Measurements from ENCODE around the gene TRMT112.

TRMT112 gene

GRCh38 chr11:64349025-64349387 is 31.6 kb upstream of the TRMT112 start:
- Histone ChIP-seq H3K4me1 (ENCODE audit: control insufficient read depth in 1 of 2, insufficient read depth in 1 of 2, low read depth in 1 of 2, low read length in 1 of 2) (peaks cover 23 to 30% of the 10 kb centered on the region in 2 experiments), H3K36me3 (peaks cover 95% of the 10 kb centered on the region), H3K4me3 (ENCODE audit: low read depth in 1 of 2, low read length in 1 of 2) (no peak overlapping the region), H3K27ac (no peak overlapping the region), H3K9me3 (no peaks in the 10 kb centered on the region), H3K27me3 (no peaks in the 10 kb centered on the region)
- TF ChIP-seq CTCF (IDR thresholded peaks at IDR 0.05), result no peak

GRCh38 chr11:64348383-64349024 is 31.1 kb upstream of the TRMT112 start:
- Histone ChIP-seq H3K9me3 (no peaks in the 10 kb centered on the region), H3K4me3 (ENCODE audit: low read depth in 1 of 2, low read length in 1 of 2) (no peak overlapping the region), H3K27me3 (no peaks in the 10 kb centered on the region), H3K27ac (peak overlapping the region; percentile 27), H3K36me3 (peaks cover 95% of the 10 kb centered on the region), H3K4me1 (ENCODE audit: control insufficient read depth in 1 of 2, insufficient read depth in 1 of 2, low read depth in 1 of 2, low read length in 1 of 2) (peaks cover 28 to 35% of the 10 kb centered on the region in 2 experiments)
- TF ChIP-seq CTCF (IDR thresholded peaks at IDR 0.05), result no peak

- no peak for TF ChIP-seq CTCF (IDR thresholded peaks at IDR 0.05)
- no peaks in the 10 kb centered on the region for H3K9me3 ChIP-seq
- no peaks in the 10 kb centered on the region for H3K27me3 ChIP-seq
- H3K27ac ChIP-seq, result peak overlapping the region; percentile 72
- H3K36me3 ChIP-seq, result peaks cover 94% of the 10 kb centered on the region
- peaks cover 40 to 43% of the 10 kb centered on the region in 2 experiments for H3K4me1 ChIP-seq (ENCODE audit: control insufficient read depth in 1 of 2, insufficient read depth in 1 of 2, low read depth in 1 of 2, low read length in 1 of 2)
- no peak overlapping the region for H3K4me3 ChIP-seq (ENCODE audit: low read depth in 1 of 2, low read length in 1 of 2)
Observed at GRCh38 chr11:64347193-64347867, 30.0 kb upstream of the TRMT112 start.

- no peak for TF ChIP-seq CTCF (IDR thresholded peaks at IDR 0.05)
- Histone ChIP-seq H3K27ac (peak overlapping the region; percentile 99), H3K36me3 (peaks cover 73% of the 10 kb centered on the region), H3K4me3 (ENCODE audit: low read depth in 1 of 2, low read length in 1 of 2) (no peak overlapping the region), H3K9me3 (no peaks in the 10 kb centered on the region), H3K27me3 (no peaks in the 10 kb centered on the region), H3K4me1 (ENCODE audit: control insufficient read depth in 1 of 2, insufficient read depth in 1 of 2, low read depth in 1 of 2, low read length in 1 of 2) (peaks cover 62 to 64% of the 10 kb centered on the region in 2 experiments)
Observed at GRCh38 chr11:64344787-64345186, 27.4 kb upstream of the TRMT112 start.

- Histone ChIP-seq H3K4me3 (ENCODE audit: low read depth in 1 of 2, low read length in 1 of 2) (no peak overlapping the region), H3K36me3 (peaks cover 65% of the 10 kb centered on the region), H3K27me3 (no peaks in the 10 kb centered on the region), H3K9me3 (no peaks in the 10 kb centered on the region), H3K27ac (peak overlapping the region; percentile 99), H3K4me1 (ENCODE audit: control insufficient read depth in 1 of 2, insufficient read depth in 1 of 2, low read depth in 1 of 2, low read length in 1 of 2) (peaks cover 70 to 72% of the 10 kb centered on the region in 2 experiments)
- TF ChIP-seq CTCF (IDR thresholded peaks at IDR 0.05), result peak; percentile 10
Observed at GRCh38 chr11:64343767-64344559, 26.6 kb upstream of the TRMT112 start.

Data from neutrophil (primary cell).